COLO668 (cell line): ENCODE data around the gene MINDY4.
A peak's percentile ranks its signal among the peaks of the same experiment; 100 is the strongest.

ENCODE experiments used
- DNase-seq: peaks from one replicate; lab custom pipeline; 2025; ENCODE audit not compliant: unreplicated experiment; lab: John Stamatoyannopoulos, UW

The MINDY4 gene

DNA sequence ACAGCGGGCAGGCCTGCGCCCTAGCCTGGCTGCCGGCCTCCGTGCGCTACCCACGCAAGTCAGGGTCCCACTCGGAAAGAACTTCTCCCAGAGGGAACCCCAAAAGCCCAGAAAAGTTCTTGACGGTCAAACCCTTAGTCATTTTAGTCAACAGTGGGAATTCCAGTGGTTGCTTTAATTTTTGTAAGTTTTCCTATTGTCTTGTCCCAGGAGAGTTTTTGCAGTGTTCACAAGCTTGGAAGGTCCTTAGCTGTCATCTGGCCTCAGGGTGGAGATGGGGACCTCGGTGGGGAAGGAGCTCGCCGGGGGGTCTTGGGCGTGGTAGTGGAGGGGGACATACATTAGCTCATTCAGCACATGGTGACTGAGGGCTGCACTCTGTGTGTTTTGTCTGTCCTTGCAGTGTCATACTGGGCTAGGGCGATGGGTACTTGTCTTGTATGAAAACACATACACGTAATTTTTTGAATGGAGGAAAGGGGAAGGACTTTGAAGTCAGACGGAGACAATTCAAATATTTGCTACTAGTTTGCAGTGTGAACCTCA, 736 bp downstream of the MINDY4 start:
- DNase-seq, result peak; percentile 37

- no peak for DNase-seq
Observed at GRCh38 chr7:30772984-30773383, 1.8 kb downstream of the MINDY4 start.

GRCh38 chr7:30775992-30776391, 4.8 kb downstream of the MINDY4 start:
- DNase-seq, result no peak

DNA sequence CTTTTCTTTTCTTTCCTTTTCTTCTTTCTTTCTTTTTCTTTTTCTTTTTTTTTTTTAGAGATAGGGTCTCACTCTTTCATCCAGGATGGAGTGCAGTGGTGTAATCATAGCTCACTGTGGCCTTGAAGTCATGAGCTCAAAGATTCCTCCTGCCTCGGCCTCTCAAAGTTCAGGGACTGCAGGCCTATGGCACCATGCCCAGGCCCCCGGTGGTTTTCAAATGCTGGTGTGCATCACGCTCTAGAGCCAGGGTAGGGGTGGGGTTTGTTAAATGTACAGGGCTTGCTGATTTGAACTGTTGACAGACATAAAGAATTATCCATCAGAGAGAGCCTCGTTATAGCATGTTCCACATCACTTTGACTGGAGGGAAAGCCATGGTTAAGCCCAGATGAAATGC, 5.8 kb downstream of the MINDY4 start:
- no peak for DNase-seq

DNA sequence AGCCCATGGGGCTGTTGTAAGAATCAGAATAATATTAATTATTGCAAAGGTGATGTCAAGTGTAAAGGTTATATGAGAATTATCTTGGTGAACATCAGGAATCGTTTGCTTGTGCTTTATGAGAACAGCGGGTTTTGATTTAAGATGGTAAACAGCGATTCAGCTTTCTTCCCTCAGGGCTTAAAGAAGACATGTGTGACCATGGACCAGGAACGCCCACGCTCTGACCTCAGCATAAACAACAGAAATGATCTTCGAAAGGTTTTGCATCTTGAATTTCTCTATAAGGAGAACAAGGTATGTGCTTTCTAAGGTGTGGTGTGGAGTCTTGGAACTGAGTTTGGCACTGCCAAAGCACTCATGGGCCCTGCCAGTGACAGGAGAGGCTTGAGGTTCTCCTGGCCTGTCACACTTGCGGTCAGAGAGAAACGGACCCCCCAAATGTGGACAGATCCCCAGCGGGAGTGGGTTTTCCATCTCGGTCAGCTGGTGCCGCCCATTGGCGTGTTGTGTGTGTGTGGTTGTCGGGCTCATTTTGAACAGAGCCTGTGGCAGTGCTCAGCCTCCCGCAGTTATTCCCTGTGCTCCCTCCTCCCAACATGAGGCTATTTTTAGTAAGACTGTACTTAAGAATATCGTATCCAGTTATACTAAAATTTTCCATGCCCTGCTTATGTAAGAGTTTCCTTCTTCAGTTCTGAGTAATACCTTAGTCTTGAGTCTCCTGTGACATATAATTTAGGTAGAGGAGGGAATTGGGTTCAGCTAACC, 7.2 kb downstream of the MINDY4 start:
- no peak for DNase-seq

- no peak for DNase-seq
Observed at GRCh38 chr7:30779574-30779973, 8.4 kb downstream of the MINDY4 start.

DNA sequence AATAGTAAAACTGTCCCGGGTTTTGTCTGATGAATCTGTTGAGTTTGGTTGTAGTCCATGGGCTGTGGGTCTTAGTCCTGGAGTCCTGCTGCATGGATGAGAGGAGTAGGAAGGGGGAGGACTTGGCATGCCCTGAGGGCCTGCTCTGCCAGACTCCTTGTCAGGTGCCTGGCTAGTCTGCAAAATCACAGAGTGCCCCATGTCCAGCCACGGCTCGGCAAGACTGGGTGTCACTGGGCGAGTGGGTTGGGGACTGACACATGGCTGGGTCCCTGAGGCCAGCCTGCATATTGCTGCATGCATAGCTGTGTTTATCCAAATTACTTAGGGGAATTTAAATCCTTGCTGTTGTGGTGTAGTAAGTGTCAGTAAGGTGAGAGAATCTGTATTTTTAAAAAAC, 9.7 kb downstream of the MINDY4 start:
- DNase-seq, result no peak

- no peak for DNase-seq
Observed at GRCh38 chr7:30782690-30783089, 11.5 kb downstream of the MINDY4 start.

DNA sequence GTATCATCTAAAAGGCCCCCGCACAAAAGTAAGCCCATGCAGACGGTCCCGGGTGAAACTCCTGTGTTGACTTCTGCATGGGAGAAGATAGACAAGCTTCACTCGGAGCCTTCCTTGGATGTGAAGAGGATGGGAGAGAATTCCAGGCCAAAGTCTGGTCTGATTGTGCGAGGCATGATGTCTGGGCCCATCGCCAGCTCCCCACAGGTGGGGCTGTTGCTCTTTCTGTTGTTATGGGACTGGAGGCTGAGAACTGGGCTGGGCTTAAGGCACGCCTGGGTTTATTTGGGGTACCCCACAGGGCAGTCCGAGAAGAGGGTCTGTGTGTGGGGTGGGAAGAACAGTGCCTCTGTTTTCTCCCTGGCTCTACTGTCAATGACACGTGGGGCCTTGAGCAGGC, 14.6 kb downstream of the MINDY4 start:
- DNase-seq, result no peak

DNA sequence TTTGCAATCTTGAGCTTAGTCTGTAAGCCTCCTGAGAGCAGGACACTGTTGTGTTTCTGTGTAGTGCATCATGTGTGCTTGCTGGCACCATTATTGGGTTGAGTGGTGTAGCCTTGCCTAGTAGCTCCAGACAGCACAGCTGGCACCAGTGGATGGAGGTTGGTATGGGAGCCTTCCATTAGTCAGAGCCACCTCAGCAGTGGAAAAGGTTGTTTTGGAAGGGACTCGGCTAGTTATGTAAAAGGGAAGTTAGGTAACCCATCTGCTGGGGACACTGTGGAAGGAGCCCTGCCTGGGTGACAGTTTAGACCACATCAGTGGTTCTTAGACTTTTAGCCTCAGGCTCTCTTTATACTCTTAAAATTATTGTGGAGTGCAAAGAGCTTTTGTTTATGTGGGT, 16.3 kb downstream of the MINDY4 start:
- no peak for DNase-seq

DNA sequence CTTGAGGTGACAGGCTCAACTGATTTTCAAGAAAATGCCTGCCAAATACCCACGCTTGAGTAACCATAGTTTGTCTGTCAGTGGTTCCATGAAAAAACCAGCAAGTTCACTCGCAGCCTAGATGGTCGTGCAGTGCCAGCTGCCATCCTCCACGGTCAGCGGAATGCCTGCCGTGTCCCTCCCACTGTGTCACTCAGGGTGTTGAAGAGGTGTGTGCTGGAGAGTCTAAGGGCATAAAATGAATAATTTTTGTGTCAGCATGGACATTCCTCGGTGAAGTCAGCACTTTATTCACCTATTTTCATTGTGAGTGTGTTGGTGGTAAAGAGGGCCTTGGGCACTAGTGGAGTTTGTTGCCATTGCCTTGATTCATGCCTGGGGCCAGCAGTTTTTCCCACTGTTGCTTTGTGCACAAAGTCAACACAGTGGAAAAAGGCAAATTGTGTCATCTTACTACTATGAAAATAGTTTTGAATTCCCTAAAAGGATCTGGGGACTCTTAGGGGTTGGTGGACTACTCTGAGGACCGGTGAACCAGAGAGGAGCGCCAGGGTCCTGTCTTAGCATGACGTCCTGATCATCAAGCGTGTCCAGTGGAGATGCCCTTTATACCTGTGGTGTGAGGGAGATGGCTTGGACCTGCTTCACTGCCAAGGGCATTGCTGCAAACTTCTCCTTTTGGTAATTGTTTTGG, 17.6 kb downstream of the MINDY4 start:
- no peak for DNase-seq

- DNase-seq, result no peak
Observed at GRCh38 chr7:30789334-30789711, 18.1 kb downstream of the MINDY4 start.

DNA sequence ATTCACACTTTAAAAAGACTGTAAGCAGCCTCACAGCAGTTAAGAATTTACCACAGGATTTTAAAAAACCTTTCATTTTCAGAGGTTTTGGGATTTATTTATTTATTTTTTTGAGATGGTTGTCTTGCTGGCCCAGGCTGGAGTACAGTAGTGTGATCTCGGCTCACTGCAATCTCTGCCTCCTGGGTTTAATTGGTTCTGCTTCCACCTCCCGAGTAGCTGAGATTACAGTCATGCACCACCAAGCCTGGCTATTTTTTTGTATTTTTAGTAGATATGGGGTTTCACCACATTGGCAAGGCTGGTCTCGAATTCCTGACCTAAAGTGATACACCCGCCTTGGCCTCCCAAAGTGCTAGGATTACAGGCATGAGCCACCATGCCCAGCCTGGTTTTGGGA, 19.1 kb downstream of the MINDY4 start:
- DNase-seq, result no peak

- no peak for DNase-seq
Observed at GRCh38 chr7:30791114-30791513, 19.9 kb downstream of the MINDY4 start.

- no peak for DNase-seq
Observed at GRCh38 chr7:30795161-30795948, 24.1 kb downstream of the MINDY4 start.

GRCh38 chr7:30796105-30796869, 25.1 kb downstream of the MINDY4 start:
- no peak for DNase-seq

GRCh38 chr7:30797176-30798040, 26.2 kb downstream of the MINDY4 start:
- no peak for DNase-seq

- no peak for DNase-seq
Observed at GRCh38 chr7:30799206-30799975, 28.2 kb downstream of the MINDY4 start.

GRCh38 chr7:30799976-30800661, 28.9 kb downstream of the MINDY4 start:
- no peak for DNase-seq
